SHP77 (cell line): ENCODE data around the gene ITGB6.
"Not testable (repeated sequence)": the region's sequence is repeated elsewhere in the genome, so short reads cannot be mapped to it uniquely, and the experiment has no call there.

Source experiments
- DNase-seq, 2 experiments: peaks; one replicate each; lab custom pipeline; 2025; lab: John Stamatoyannopoulos, UW

The ITGB6 gene

DNA sequence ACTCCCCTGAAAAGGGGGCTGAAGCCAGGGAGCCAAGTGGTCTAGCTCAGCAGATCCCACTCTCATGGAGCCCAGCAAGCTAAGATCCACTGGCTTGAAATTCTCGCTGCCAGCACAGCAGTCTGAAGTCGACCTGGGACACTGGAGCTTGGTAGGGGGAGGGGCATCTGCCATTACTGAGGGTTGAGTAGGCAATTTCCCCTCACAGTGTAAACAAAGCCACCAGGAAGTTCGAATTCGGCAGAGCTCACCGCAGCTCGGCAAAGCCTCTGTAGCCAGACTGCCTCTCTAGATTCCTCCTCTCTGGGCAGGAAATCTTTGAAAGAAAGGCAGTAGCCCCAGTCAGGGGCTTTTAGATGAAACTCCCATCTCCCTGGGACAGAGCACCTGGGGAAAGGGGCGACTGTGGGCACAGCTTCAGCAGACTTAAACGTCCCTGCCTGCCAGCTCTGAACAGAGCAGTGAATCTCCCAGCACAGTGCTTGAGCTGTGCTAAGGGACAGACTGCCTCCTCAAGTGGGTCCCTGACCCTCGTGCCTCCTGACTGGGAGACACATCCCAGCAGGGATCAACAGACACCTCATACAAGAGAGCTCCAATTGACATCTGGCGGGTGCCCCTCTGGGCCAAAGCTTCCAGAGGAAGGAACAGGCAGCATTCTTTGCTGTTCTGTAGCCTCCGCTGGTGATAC, 18.8 kb downstream of the ITGB6 start:
- DNase-seq: peak in 1 of 2 experiments; percentile 13

DNA sequence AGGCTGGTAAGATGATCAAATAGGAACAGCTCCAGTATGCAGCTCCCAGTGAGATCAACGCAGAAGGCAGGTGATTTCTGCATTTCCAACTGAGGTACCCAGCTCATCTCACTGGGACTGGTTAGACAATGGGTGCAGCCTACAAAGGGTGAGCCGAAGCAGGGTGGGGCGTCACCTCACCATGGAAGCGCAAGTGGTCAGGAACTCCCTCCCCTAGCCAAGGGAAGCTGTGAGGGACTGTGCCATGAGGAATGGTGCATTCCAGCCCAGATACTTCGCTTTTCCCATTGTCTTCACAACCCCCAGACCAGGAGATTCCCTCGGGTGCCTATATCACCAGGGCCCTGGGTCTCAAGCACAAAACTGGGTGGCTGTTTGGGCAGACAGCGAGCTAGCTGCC, 19.4 kb downstream of the ITGB6 start:
- DNase-seq: not testable (repeated sequence)

DNA sequence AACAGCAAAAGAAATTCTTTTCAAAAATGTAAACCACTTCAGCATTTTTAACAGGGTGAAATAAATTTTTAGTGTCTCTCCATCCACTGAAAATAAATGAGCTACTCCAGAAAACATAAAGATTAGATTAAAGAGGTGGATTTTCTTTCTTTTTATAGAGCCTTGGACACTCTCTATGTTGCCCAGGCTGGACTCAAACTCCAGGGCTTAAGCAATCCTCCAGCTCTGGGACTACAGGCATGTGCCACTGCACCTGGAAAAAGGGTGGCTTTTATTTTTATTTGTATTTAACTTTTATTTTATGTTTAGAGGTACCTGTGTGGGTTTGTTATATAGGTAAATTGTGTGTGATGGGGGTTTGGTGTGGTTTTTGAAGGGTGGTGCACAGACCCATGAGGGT, 19.9 kb downstream of the ITGB6 start:
- no peak for DNase-seq

DNA sequence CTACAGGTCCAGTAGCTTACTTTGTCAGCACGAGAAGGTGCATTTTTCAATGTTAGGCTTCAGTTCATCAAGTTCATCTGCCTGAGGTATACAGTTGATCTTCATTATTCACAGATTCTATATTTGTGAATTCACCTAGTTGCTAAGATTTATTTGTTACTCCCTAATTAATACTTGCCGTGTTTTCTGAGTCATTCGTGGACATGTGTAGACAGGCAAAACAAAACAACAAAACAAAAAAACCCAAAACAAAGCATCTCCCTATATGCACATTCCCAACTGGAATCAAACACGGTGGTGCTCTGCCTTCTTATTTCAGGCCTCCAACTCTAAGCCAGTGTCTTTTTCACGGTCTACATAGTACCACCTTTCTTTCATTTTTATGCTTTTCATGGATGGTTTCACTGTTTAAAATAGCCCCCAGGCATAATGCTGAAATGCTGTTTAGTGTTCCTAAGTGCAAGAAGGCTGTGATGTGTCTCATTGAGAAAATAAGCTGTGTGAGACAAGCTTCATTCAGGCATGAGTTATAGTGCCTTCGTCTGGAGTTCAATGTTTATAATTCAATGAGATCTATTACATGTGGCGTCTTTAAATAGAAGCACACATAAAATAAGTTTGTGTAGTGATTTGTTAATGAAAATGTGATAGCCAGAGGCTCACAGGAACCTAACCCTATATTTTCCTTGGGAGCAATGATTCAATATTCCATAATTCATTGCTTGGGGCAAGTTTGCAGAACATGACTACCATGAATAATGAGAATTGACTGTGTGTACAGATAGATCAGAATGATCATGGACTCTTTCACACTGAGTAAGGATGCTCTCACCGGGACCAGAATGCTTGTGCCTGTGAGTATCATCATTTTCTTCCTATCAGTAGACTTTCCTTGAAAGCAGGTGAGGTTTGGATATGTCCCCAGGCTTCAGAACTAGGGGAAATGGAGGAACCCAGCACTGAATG, 24.6 kb downstream of the ITGB6 start:
- no peak for DNase-seq

DNA sequence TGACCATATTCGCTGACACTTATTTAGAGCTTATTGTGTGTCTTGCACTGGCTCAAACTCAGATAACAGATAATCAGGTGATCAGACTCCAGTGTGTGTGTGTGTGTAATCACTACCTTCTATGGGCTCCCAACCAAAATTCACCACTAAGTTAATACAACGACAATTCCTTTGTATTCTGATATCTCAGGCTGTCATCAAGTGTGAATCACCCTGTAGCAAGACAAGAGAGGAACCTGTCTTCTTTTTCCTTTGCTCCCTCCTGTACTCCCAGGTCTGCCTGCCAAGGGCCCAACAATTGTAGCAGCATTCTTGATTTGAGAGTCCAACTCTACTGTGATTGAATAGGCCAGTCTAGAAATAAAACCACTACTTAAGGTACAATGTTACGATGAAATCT, 25.8 kb downstream of the ITGB6 start:
- DNase-seq: no peak

DNA sequence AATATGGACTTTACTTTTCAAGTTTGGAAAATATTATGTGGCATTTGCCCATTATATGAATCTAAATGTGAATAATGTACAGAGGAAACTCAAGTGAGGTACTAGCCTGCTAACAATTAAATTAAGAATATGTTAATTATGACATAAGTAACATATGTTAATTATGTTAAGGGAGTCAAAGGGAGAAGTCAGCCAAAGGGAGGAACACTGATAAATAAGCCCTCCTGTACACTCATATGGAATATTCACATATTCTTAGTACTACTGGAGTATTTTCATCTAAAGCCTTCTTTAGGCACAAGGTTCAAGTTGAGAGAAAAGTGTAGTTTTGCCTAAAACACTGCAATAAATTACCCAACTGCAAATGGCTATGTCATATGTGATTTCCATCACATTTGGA, 30.1 kb downstream of the ITGB6 start:
- no peak for DNase-seq

DNA sequence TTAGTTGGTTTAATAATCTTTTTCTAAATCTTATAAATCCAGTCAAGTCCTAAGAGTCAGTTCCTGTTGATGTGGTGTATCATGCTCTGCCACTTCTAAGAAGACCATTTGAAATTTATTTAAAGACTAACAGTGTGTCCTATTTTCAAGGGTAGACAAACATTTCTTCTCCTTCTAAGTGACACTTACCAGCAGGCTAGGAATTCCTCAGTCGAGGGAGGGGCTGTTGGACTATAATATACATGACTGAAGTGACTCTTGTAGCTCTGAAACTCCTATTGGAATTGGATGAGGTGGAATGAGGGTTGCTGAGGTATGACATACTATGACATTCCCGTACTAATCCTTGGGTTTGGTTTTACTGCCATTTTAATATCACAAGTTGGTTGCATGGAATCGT, 30.6 kb downstream of the ITGB6 start:
- no peak for DNase-seq

DNA sequence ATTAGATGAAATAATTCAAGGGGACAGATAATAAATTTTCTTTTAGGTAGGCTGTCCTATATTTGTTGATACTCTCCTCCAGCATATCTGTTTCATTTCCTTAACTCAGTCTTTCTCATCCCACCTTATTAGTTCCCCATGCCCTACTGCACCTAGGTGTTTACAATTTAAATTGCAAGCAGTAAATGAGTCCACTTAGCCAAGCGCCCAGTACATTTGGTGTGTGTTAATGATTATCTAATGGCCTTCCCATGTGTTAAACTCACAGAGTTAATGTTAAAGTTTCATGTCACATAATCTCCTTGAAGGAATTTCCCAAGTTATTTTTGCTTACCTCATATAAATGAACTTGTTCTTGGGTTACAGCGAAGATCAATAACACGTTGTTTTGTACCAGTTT, 31.2 kb downstream of the ITGB6 start:
- DNase-seq: no peak

DNA sequence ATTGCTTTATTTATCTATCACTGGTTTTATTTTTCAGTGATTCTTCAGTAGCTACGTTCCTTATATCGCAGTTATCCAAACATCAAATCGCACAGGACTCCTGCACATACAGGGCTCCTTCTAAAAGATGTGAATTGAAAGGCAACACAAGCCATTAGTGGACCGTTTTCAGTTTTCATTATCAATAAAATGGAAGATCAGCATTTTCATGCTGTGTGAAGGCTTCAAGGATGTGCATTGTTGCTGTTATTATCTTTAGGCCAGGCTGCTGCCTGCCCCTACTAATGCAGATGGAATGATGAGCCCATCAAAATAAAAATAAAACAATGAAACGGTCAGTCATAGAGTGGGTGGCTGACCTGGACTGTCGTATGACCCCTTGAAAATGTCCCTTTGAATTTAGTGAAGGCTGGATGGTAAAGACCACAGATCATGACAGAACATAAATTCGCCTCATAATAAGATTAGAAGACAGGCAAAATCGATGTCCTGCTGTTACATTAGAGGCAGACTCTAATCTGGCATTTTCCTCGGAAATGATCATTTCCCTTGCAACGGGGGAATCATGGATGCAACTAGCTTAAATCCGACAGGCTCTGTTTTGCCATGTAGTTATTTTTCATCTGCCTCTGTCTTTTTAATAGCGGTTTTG, 32.9 kb downstream of the ITGB6 start:
- no peak for DNase-seq

DNA sequence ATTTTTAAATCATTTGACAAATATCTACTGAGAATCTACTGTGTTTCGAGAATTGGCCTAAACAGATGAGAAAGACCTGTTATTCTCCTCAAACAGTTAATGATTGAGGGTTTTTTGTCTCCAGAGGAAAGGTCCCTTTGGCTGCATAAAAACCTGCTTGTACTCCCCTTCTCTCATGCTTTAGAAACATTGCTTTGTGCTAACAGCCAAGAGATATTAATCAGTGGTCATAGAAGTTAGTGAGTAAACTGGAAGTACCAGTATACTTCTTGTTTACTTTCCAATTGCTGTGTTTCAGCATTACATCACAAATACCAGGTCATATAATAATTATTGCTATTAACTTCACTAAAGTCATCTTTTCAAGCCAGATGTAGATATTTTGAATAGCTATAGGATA, 34.1 kb downstream of the ITGB6 start:
- DNase-seq: no peak

DNA sequence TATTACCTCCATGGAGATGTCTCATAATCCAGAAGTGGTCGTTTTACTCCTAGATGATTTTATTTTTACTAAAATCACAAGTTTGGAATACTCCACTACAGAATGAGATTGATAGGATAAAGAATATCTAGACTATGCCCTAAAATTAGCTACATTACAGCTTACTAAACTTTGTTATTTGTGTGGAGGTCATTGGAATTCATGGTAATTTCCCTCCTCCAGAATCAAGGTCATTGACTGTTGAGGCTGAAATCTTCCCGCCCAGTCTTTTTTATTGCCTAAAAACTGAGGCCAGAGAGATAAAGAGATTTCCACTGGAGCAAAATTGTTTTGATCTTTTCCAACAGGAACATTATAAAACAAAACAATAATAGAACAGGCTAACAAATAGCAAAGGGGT, 35.0 kb downstream of the ITGB6 start:
- DNase-seq: no peak

DNA sequence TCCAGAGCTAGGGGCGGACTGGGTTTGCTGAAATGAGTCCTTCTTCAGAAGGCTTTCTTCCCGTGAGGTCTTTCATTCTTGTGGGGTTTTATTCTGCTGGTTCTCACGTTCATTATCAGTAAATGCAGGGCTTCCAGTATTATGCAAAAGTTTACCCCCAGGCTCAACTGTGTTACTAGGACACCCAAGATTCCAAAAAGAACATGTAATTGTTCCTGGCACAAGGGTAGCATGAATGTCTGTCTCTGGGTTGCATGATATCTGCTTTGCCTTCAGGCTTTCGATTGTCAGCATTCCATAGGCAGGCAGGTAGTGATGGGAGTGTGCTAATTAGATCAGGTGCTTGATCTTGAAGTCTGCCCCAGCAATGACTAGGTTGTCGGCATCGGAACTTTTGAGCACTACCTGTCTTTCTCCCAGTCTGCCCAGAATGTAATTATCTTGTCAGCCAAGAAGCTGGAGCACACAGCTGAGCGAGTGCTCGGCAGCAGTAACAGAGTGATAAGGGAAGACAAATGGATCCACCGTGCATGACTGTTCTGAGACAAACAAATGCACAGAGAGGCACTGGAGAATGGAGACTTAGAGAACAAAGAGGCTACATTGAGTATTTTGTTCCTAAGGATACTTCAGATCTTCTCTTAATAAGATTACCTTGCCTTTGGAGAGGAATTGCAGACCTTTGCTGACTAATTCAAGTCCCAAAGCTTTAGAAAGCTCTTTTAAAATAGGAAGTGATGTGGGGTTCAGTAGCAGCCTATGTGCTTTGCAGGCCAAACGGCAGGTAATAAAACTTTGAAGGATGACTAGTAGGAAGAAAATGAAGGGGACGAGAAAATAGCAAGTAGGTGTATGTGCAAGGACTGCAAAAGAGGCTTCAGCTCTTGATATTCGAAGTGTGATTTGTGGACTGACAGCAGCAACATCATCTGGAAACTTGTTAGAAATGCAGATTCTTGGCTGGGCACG, 41.9 kb downstream of the ITGB6 start:
- DNase-seq: no peak

DNA sequence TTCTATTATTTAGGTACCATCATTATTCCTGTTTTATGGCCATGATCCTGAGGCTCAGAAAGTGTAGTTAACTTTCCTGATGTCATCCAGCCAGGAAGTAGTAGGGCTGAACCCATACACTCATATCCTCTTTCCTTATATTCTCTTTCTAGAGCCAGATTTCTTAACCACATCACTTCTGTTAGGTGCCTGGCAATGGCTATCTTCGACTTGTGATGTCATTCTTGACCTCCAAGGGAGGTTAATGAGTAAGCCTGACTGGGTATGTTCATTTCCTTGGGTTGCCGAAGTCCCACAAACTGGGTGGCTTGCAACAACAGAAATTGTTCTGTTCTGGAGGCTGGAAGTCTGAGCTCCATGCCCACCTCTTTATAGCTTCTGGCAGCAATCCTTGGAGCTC, 43.4 kb downstream of the ITGB6 start:
- DNase-seq: no peak

DNA sequence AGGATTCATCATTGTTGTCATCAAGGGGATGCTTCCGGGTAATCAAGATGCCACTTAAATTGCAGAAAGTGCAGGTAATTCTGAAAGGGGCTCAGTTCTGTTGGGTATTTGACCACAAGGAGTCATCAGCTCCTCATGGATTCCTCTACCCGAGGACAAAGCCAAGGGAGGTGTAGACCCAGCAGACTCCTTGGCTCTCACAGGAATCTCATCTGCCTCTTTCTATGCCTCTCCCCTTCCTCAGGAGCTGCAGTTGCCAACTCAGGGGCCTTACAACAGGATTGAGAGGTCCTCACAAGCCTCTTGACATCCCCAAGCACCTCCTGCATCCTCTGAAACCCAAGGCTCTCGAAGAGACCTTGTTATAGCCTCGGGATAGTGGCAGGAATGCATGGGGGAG, 44.0 kb downstream of the ITGB6 start:
- no peak for DNase-seq

DNA sequence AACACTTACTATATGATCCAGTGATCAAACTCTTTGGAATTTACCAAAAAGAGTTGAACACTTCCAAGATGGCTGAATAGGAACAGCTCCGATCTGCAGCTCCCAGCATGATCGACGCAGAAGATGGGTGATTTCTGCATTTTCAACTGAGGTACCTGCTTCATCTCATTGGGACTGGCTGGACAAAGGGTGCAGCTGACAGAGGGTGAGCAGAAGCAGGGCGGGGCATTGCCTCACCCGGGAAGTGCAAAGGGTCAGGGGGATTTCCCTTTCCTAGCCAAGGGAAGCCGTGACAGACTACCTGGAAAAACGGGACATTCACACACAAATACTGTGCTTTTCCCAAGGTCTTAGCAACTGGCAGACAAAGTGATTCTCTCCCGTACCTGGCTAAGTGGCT, 51.7 kb downstream of the ITGB6 start:
- DNase-seq: not testable (repeated sequence)

DNA sequence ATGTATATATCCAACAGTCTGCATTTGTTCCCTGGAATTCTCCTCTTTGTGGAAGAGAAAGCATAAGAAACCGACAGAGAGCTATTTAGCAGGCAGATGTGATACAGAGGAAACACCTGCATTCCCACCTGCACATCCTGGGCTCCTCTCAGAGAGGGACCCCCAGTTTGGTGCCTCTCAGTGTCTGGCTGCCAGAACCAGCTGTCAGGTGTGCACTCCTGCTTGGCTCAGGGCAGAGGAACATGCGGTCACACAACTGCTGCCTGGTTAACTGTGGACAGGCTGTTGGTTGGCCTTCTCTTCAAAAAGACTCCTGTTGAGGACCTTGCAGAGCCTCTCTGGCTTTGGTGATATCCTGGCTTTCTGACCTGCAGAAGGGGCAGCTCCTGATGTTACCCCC, 54.6 kb downstream of the ITGB6 start:
- no peak for DNase-seq

DNA sequence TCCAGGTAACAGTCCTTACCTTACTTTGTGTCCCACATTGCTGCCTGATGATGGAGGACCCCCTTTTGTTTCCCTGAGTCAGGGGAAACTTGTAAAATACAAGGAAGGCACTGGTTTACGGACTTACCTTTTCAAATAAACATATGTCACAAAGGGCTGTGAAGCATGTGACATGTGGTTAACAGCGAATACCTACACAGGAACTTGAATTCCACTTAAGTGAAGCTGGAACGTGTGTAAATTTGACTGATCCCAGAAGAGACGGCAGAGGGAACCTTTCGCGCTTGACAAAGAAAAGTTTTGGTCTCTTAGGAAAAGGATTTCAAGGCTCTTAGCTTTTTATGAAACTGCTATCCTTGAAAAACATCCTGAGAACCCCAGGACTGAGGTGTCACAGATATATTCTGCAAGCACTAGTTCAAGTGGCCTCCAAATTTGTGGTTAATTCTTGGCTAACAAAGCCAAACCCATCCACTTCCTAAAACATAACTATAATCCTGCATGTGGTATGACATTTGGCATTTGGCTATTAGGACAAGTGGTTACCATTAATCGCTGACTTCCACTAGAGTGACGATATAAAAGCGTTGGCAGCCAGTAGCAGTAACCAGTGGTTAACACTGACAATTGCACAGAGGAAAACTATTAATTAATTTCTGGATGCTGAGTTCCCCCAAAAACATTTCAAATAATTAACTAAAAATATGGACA, 55.6 kb downstream of the ITGB6 start:
- DNase-seq: no peak

DNA sequence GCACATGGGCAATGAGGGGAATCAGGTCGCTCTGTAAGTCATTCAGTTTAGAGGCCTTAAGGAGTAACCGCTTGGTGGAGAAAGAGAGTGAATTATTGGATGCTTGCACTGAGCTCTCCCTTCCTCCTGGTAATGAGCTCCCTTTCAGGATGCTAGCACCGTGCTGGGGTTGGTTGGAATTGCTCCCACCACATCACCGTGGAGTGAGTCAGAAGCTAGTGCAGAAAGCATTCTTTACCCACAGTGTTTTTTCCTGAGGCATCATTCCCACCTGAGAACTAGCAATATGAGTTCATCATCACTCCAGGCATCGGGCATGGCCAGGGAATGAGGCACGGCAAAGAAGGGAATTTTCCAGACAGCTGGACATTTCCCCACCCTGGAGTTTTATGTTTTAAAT, 57.6 kb downstream of the ITGB6 start:
- DNase-seq: no peak

DNA sequence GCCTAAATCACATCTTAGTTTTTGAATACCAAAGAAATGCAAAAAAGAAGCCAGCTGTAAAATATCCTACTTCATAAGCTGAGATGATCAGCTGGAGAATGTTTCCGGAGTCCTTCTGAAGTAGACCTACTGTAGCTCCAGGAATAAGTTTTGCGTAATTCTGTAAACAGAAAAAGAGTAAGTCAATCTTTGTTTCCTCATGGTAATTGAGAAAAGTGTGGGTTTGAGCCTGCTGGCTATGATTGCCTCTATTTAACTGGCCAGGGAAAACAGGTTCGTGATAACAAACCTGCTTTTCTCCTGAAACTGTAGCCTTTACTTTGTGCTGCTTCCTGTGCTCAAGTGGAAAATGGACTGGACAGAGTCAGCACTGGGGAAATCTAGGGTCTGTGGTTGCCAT, 58.2 kb downstream of the ITGB6 start:
- DNase-seq: no peak

DNA sequence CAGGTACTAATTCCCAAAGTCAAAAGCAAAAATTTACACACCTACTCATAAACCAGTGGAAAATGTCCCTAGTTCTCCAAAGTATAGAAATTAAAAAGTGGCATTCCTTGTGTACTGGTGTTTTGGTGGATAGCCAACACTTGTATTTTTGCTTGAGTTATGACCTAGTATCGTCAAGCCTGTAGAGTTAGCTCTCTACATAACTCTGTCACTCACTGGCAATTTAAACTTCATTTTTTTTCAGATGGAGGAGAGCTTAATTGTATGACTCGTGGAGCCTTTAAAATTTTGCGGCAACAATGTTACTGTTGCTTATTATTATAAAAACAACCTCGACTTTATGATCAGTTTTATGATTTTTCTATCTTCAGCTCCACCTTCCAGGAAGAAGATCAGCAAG, 58.7 kb downstream of the ITGB6 start:
- DNase-seq: no peak

DNA sequence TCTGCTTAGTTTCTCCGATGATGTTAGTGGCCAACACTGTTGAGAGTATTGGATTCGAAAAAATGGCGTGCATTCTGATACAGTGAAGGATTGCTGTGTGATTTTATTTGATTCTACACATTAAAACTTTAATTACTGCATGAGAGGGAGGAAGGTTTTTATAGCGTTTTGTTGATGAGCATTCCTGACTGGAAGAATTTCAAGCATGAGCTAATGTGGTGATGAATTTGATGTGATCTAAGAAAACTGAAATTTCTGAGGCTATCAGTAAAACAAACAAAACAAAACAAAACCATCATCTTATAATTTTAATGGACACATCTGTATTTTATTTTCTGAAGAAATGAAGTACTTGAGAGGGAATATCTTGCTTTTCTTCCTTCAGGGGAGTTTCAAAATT, 59.6 kb downstream of the ITGB6 start:
- no peak for DNase-seq
